HG02943 (cell line): ENCODE results near the gene CARD14.
"Not testable (repeated sequence)": the region's sequence is repeated elsewhere in the genome, so short reads cannot be mapped to it uniquely, and the experiment has no call there.

Source experiments
- ATAC-seq: cut with Tn5 transposase; IDR thresholded peaks from one replicate; pipeline ENCODE4 v1.9.1; 2021; ENCODE audit warnings: mild to moderate bottlenecking, low read depth, moderate library complexity; ENCODE audit not compliant: unreplicated experiment

CARD14 gene

DNA sequence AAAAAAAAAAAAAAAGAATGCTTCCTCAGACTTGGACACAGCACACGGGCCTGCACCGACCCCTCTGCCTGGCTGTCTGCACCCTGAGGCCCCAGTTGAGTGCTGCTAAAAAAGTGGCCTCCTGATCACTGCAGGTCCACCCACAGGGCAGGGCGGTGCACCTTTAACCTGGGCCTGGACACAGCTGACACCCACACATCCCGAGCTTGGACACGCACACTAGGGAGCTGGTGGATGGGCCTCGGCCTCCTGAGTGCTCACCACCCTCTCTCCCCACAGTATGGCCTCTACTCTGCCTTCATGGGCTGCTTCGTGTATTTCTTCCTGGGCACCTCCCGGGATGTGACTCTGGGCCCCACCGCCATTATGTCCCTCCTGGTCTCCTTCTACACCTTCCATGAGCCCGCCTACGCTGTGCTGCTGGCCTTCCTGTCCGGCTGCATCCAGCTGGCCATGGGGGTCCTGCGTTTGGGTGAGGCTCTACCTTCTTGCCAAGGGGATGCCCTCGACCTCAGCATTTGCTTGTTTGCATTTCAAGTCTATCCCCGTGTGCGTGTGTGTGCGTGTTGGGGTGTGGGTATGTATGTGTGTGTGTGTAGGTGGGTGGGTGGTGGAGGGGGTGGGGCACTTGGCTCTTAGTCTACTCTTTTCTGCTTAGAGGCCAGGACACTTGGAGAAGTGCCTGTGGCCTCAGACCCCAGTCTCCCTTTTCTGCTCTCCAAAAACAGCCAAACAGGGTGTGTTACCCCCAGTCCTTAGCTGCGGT is 52.7 kb downstream of the CARD14 start:
- no peak for ATAC-seq

DNA sequence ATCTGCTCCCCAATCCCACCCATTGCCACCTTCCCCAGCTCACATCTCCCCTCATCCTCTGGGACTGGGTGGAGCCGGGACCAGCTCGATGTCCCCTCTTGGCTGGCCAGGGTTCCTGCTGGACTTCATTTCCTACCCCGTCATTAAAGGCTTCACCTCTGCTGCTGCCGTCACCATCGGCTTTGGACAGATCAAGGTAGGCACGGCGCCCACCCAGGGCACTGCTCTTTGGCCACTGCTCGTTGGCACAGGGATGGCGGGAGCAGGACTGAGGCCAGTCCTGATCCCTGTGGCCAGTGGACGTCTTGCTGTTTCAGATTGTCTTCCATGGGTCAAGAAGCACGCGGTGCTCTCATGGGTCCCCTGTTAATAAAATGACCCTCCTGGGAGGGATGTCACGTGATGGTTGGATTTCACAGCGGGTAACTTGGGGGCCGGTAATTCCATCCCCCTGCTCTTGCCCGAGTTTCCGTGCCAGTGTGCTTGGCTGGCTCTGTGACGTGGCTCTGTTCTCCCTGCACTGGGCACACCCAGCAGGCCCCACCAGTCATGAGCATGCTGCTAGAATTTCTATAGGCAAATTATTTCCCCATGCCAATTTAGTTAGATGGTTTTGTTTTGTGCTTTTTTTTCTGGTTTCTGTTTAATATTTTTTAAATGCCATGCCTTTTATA is 53.4 kb downstream of the CARD14 start:
- no peak for ATAC-seq

DNA sequence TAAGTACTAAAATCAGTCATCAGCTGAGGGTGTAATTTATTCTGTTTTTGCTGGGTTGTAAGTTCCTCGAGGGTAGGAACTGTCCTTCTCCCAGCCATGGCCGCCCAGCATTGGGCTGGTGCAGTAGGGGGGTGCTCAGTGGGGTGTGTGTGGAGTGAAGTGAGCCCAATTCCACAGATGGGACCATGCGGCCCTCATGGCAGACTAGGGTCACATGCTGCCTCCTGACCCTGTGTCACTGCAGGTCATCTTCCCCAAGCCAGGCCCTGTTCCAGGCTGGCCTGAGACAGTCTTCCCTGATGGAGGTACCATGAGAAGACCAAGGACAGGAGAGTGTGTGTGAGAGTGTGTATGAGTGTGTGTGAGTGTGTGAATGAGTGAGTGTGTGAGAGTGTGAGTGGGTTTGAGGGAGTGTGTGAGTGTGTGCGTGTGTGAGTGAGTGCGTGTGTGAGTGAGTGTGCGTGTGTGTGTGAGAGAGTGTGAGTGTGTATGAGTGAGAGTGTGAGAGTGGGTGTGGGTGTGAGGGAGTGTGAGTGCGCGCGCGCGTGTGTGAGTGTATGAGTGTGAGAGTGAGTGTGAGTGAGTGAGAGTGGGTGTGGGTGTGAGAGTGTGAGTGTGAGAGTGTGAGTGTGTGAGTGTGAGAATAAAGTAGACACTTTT is 54.1 kb downstream of the CARD14 start:
- ATAC-seq: no peak

DNA sequence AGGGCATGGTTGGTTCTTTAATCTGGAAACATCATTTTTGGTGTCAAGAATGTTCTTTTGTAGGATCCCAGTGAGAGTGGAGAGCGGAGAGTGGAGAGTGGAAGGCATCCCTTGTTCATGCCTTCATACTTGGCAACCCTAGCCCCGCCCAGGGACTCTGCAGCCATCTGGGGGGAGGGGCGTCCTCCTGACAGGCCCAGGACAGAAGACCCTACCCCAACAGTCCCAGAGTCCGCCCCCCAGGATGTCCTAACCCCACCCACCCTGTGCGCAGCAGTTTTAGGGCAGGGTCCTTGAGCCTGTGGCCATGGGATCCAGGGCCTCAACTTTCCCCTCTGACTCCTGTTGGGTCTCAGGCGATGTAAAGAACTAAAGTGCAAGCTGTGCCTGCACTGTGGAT is 54.9 kb downstream of the CARD14 start:
- ATAC-seq: no peak

DNA sequence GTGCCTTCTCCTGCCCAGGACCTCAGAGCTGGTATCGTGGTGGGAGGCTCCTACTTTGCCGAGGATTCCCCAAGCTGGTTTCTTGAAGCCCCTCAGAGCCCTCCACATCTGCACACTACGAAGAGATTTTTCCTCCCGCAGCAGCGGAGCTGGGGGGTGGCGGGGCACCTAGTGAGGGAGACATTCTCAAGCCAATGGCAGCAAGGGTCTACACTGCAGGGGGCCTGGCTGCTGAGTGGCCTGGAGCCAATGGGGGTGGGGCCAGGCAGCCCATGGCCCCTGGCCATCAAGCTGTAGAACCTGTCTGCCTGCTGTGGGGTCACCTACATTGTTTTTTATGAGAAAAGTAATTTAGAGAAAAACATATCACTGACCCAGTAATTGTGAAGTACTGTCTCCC is 55.4 kb downstream of the CARD14 start:
- no peak for ATAC-seq

DNA sequence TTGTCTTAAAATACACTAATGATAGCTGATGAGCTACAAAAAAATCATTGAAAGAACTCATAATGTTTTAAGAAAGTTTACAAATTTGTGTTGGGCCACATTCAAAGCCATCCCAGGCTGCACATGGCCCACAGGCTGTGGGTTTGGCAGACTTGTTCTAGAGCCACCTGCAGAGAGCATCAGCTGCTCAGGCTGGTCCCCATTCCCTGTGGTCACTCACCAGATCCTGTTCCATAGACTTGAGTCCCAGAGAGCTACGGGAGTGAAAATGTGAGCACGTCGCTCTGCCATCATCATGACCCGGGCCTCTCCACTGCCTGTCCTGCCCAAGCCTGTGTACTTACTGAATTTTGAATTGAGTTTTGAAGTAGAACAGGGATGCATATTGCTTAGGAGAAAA is 57.3 kb downstream of the CARD14 start:
- ATAC-seq: no peak

DNA sequence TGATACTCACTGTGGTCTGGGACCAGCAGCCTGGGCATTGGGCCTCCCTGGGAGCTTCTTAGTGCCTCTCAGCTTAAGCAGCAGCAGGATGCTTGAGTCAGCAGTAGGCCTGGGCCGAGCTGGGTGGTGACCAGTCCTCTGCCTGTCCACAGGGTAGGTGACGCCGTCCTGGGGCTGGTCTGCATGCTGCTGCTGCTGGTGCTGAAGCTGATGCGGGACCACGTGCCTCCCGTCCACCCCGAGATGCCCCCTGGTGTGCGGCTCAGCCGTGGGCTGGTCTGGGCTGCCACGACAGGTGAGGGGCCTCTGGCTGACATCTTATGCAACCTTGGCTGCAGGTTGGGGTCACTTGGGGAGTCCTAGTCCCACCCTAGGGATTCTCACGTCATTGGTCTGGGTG is 57.8 kb downstream of the CARD14 start:
- ATAC-seq: no peak

DNA sequence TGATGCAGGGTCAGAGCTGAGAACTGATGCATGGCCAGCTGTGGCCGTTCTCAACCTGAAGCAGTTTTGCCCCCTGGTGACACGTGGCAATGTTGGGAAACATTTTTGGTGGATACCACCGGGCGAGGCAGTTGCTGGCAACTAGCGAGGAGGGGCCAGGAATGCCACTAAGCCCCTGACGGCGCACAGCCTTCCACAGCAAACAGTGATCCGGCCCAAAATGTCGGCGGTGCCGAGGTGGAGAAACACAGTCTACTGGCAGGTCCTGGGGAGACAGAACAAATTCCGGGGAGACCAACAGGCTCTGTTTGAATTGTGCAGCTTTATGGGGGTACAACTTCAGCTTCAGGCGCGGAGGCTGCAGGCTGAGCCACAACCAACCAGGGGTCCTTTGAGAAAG is 58.6 kb downstream of the CARD14 start:
- ATAC-seq: no peak

DNA sequence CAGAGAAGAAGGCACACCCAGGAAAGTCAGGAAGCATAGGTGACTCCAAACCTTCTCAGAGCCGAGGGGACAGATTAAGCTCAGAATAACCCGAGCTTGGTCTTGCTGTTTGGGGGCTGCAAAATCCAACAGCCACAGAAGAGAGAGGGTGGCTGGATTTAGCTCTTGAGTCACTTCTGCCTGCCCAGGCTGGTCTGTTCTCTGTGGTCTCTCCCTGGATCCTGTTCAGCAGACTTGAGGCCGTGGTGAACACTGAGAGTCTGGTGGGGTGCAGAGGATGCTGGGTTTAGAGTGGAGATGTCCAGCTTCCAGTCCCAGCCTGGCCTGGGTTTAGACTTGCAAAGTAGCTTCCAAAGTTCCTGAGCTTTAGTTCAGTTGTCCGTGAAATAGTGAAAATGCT is 59.2 kb downstream of the CARD14 start:
- no peak for ATAC-seq

DNA sequence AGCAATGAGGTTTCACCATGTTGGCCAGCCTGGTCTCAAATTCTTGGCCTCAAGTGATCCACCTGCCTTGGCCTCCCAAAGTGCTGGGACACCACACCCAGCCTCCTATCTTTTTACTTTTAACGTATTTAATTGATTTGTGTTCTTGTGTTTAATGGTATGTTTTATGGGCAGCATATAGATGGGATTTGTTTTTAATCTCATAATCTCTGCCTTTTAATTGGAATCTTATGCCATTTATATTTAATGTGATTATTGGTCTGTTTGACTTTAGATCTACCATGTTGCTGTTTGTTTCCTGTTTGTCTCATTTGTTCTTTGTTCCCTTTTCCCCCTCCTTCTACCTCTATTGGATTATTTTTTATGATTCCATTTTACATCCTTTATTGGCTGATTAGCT is 62.6 kb downstream of the CARD14 start:
- no peak for ATAC-seq

DNA sequence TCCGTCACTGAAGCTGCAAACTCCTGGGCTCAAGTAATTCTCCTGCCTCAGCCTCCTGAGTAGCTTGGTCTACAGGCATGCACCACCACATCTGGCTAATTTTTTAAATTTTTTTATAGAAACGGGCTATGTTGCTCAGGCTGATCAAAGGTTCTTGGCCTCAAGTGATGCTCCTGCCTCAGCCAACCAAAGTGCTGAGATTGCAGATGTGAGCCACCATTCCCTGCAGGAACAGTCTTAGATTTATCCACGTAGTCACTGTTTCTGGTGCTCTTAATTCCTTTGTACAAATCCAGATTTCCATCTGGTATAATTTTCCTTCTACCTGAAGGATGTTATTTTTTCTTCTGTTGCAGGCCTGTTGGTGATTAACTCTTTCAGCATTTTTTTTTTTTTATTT is 63.4 kb downstream of the CARD14 start:
- no peak for ATAC-seq

DNA sequence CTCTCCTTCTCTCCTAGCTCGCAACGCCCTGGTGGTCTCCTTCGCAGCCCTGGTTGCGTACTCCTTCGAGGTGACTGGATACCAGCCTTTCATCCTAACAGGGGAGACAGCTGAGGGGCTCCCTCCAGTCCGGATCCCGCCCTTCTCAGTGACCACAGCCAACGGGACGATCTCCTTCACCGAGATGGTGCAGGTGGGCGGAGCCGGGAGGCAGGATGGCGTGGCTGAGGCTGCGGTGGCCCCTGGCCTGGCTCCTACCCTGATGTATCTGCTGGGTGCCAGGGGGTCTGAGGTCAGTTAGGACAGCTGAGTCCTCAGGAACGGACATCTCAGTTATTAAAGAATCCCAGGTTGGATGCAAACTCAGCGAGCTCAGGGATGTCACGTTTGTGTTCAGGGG is 67.1 kb downstream of the CARD14 start:
- ATAC-seq: no peak

DNA sequence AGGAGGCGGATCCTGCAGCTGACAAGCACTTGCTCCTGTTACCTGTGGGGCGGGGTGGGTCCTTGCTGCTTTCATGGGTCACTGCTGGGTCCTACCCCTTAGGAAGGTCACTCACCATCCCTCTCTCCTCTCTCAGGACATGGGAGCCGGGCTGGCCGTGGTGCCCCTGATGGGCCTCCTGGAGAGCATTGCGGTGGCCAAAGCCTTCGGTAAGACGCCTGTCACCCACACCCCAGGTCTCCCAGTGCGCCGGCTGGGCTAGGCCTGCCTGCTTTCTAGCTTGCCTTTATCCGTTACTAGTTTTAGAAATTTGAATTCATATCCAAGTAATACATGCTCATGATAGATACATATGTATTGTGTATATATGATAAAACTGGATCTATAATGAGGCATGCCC is 67.6 kb downstream of the CARD14 start:
- ATAC-seq: no peak

DNA sequence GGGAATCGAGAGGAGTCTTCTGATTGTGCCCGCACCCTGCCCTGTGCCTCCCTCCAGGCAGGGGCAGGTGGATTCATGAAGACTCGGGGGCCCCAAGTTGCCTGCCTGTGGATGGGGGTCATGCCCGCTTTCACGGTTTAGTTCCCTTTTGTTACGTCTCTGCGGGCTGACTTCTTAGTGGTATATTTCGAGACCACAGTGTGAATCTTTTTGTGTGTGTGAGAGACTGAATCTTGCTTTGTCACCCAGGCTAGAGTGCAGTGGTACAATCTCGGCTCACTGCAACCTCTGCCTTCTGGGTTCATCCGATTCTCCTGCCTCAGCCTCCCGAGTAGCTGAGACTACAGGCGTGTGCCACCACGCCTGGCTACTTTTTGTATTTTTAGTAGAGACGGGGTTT is 72.7 kb downstream of the CARD14 start:
- ATAC-seq: no peak

DNA sequence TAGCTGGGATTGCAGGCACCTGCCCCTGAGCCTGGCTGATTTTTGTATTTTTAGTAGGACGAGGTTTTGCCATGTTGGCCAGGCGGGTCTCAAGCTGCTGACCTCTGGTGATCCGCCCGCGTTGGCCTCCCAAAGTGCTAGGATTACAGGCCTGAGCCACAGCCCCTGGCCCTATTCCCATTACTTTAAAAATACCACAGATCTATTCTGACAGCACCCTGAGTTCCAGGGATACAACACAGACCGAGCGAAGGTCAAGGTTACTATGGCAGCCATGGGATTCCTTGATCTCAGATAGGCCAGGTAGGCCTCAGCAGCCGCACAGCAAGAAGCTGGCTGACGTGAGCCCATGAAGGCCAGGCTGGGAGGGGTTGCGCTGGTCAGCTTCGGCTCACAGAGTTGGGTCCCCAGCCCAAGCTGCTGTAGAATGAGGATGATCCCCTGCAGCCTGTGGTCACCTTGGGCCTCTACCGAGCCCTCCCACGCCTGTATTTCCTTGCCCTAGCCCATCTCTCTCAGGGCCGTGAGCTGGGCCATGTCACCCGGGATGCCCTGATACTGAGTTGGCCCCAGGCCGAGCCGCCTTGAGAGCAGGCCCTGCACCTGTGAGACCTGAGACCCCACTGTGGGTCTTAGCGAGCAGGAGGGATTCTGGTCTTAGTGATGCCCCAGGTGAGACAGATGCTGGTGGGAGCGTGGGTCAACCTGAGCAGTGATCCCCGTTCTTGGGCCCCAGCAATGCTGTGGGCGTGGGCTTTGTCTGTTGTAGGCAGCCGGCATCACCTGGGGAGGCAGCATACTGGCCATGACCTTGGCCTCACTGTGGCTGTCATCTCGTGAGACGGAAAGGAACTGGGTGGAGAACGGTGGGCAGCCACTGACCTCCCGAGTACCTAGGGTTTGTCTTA is 74.0 kb downstream of the CARD14 start:
- no peak for ATAC-seq

DNA sequence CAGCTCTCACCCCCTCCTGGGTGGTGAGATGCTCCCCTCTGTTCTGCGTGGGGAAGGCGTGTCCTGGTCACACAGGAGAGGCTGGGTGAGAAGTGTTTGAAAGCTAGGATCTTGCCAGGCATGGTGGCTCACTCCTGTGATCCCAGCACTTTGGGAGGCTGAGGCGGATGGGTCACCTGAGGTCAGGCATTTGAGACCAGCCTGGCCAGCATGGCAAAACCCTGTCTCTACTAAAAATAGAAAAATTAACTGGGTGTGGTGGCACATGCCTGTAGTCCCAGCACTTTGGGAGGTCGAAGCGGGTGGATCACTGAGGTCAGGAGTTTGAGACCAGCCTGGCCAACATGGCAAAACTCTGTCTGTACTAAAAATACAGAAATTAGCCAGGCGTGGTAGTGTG is 74.6 kb downstream of the CARD14 start:
- not testable (repeated sequence) for ATAC-seq

DNA sequence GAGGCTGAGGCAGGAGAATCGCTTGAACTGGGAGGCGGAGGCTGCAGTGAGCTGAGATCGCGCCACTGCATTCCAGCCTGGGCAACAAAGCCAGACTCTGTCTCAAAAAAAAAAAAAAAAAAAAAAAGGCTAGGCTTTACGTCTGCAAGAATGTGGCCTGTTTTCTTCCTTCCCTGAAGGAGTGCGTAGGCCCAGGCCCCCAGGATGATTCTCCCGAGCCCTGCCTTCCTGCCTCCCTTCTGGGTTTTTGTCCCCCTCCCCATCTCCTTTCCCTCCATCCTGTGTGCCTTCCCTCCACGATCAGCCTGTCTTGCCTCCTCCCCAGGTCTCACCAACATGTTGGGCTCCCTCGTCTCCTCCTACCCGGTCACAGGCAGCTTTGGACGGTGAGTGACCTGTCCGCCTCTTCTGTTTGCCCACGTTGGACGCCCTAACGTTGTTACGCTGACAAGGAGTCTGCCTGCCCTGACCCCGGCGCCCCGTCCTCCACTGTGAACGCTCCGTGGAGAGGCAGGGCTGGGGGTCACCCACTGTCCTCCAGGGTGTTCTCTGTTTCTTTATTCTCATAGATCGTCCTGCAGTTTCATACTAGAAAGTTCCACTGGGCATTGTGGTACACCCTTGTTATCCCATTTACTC is 75.2 kb downstream of the CARD14 start:
- no peak for ATAC-seq

DNA sequence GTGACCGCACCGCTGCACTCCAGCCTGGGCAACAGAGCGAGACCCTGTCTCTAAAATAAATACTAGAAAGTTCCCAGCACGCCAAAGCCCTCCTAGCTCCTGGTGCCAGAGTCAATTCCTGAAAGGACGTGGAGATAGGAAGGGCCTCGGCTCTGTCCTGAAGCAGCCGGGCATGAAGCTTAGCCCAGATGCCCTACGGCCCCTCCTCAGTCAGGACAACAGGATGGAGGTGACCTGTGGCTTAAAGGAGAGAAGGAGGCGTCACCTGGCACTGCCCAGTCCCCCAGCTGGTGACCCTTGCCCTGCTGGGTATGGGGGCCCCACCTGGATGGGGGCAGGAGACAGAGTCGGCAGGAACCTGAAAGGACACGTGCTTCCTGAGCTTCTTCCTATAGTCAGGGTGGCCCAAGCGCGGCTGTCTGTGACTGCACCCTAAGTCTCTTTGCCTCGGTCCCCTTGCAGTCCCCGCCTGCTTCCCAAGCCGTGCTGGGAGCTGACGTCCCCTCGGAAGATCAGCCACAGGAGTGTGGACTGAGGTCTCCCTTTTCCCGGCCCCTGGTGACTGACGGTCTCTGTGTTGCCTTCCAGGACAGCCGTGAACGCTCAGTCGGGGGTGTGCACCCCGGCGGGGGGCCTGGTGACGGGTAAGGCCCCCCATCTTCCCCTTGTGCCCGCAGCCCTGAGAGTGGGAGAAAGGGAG is 75.9 kb downstream of the CARD14 start:
- ATAC-seq: no peak

DNA sequence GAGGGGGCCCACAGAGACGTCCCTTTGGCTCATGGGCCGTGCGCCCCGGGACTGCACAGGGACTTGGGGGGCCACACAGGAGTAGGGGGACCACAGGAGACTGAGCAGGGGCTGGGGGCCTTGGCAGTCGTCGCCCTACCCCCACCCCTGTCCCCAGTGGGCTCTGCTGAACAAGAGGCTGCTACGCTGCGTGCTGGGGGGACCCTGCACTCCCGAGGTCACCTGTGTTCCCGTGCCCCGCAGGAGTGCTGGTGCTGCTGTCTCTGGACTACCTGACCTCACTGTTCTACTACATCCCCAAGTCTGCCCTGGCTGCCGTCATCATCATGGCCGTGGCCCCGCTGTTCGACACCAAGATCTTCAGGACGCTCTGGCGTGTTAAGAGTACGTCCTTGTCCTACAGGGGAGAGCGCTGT is 76.4 kb downstream of the CARD14 start:
- no peak for ATAC-seq

DNA sequence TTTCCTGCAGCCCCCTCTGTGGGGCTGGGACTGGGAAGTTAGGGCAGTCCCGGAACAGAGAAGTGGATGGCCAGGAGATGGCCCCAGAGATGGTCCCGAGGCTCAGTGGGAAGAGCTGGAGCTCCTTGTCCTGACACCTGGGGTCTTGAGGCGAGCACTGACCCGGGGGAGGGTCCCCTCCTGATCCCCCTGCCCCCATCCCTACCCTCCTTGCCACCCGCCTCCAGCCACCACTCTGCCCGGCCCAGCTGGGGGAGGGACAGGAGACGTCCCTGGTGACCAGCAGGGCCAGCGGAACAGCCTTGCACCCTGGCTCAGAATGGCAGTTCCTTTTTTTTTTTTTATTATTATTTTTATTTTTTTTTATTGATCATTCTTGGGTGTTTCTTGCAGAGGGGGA is 76.9 kb downstream of the CARD14 start:
- no peak for ATAC-seq
